HFFc6 (cell line): ENCODE measurements around the gene LIX1. TPM values are rescaled to one million over a fixed set of nuclear protein-coding genes. Genes with fewer than 3 reads are reported as not detected.
A peak's percentile ranks its signal among the peaks of the same experiment; 100 is the strongest.

Source experiments
- DNase-seq: peaks from one replicate; pipeline ENCODE4 v3.0.0-alpha.2; 2018
- H3K27ac Mint-ChIP-seq: 2 replicates; pipeline ENCODE4 v1.8.0; 2020; ENCODE audit warnings: mild to moderate bottlenecking, mixed read lengths
- H3K27me3 Mint-ChIP-seq: 2 replicates; pipeline ENCODE4 v1.8.0; 2021; ENCODE audit warnings: mild to moderate bottlenecking, moderate library complexity, mixed read lengths; ENCODE audit not compliant: insufficient read depth
- H3K36me3 Mint-ChIP-seq: 2 replicates; pipeline ENCODE4 v1.8.0; 2021; ENCODE audit warnings: low read depth, mixed read lengths
- H3K4me1 Mint-ChIP-seq: 2 replicates; pipeline ENCODE4 v1.8.0; 2020; ENCODE audit warnings: low read depth, mixed read lengths
- H3K4me3 Mint-ChIP-seq: 2 replicates; pipeline ENCODE4 v1.8.0; 2020; ENCODE audit warnings: mild to moderate bottlenecking, moderate library complexity, mixed read lengths
- H3K9me3 Mint-ChIP-seq: 2 replicates; pipeline ENCODE4 v1.8.0; 2020; ENCODE audit warnings: mild to moderate bottlenecking, mixed read lengths
- CTCF ChIP-seq: fragments of 200-600 bp; sonication (generic); IDR thresholded peaks from 2 replicates; pipeline ENCODE4 v1.5.0; 2021; ENCODE audit warnings: antibody characterized with exemption, mild to moderate bottlenecking
- total RNA-seq, 6 experiments: library from RNA; stranded (reverse); fragmentation: NEBNext Ultra II Directional; extraction: Animal tissue kit (Norgen Biotek cat#: 25700); gene quantifications; 2 replicates in 1 of 6; 3 replicates in 5 of 6; pipeline ENCODE4 v1.2.3, GENCODE V29; 2021

LIX1 gene
- total RNA-seq, 6 experiments from 2014 or later: not detected

- TF ChIP-seq CTCF: no peak
- no peak overlapping the region for H3K27ac Mint-ChIP-seq
- no peak for DNase-seq
- no peaks in the 10 kb centered on the region for H3K9me3 Mint-ChIP-seq
- H3K27me3 Mint-ChIP-seq: peaks cover 31% of the 10 kb centered on the region
- no peaks in the 10 kb centered on the region for H3K36me3 Mint-ChIP-seq
- no peak overlapping the region for H3K4me3 Mint-ChIP-seq
- peaks cover 11% of the 10 kb centered on the region for H3K4me1 Mint-ChIP-seq
Measured at GRCh38 chr5:97134634-97135033, 7.8 kb downstream of the LIX1 start.

GRCh38 chr5:97133101-97133500, 9.3 kb downstream of the LIX1 start:
- Mint-ChIP-seq H3K9me3 (no peaks in the 10 kb centered on the region), H3K27me3 (peaks cover 29% of the 10 kb centered on the region), H3K27ac (no peak overlapping the region), H3K4me3 (no peak overlapping the region), H3K36me3 (no peaks in the 10 kb centered on the region), H3K4me1 (peaks cover 11% of the 10 kb centered on the region)
- no peak for TF ChIP-seq CTCF
- DNase-seq: no peak

- peaks cover 11% of the 10 kb centered on the region for H3K4me1 Mint-ChIP-seq
- H3K36me3 Mint-ChIP-seq: no peaks in the 10 kb centered on the region
- H3K4me3 Mint-ChIP-seq: no peak overlapping the region
- no peak for TF ChIP-seq CTCF
- H3K27ac Mint-ChIP-seq: no peak overlapping the region
- H3K9me3 Mint-ChIP-seq: no peaks in the 10 kb centered on the region
- H3K27me3 Mint-ChIP-seq: peaks cover 28% of the 10 kb centered on the region
- DNase-seq: no peak
Measured at GRCh38 chr5:97131921-97132320, 10.5 kb downstream of the LIX1 start.

- DNase-seq: peak; percentile 71
- Mint-ChIP-seq H3K27ac (no peak overlapping the region), H3K4me3 (no peak overlapping the region), H3K27me3 (peaks cover 26% of the 10 kb centered on the region), H3K4me1 (peaks cover 11% of the 10 kb centered on the region), H3K9me3 (no peaks in the 10 kb centered on the region), H3K36me3 (no peaks in the 10 kb centered on the region)
- TF ChIP-seq CTCF: no peak
Measured at GRCh38 chr5:97131139-97131710, 11.2 kb downstream of the LIX1 start.

- TF ChIP-seq CTCF: no peak
- no peak for DNase-seq
Measured at GRCh38 chr5:97127727-97128126, 14.7 kb downstream of the LIX1 start.

More at GRCh38 chr5:97127727-97128126, 14.7 kb downstream of the LIX1 start:
- peaks cover 11% of the 10 kb centered on the region for H3K4me1 Mint-ChIP-seq
- no peaks in the 10 kb centered on the region for H3K36me3 Mint-ChIP-seq
- peaks cover 21% of the 10 kb centered on the region for H3K27me3 Mint-ChIP-seq
- H3K4me3 Mint-ChIP-seq: no peak overlapping the region
- no peaks in the 10 kb centered on the region for H3K9me3 Mint-ChIP-seq
- no peak overlapping the region for H3K27ac Mint-ChIP-seq
